HG02852 (cell line): Measurements from ENCODE around the gene CKAP5.
A peak's percentile ranks its signal among the peaks of the same experiment; 100 is the strongest.

Source experiments
- ATAC-seq: cut with Tn5 transposase; IDR thresholded peaks from one replicate; pipeline ENCODE4 v1.9.1; 2021; ENCODE audit warnings: mild to moderate bottlenecking, moderate library complexity; ENCODE audit not compliant: unreplicated experiment

CKAP5 gene

GRCh38 chr11:46845740-46846509, at the start of gene CKAP5:
TSS of gene CKAP5 (minus strand) at chr11:46846280. CDS start at chr11:46821231, 25,049 bp downstream.
- ATAC-seq: peak; percentile 97

GRCh38 chr11:46895821-46896220, 49.7 kb upstream of the CKAP5 start:
- ATAC-seq: no peak

GRCh38 chr11:46894961-46895360, 48.9 kb upstream of the CKAP5 start:
- ATAC-seq: no peak

GRCh38 chr11:46894506-46894905, 48.4 kb upstream of the CKAP5 start:
- ATAC-seq: no peak

- ATAC-seq: no peak
Measured at GRCh38 chr11:46892838-46893237, 46.8 kb upstream of the CKAP5 start.

GRCh38 chr11:46892109-46892508, 46.0 kb upstream of the CKAP5 start:
- no peak for ATAC-seq

- no peak for ATAC-seq
Measured at GRCh38 chr11:46890665-46891064, 44.6 kb upstream of the CKAP5 start.

GRCh38 chr11:46889689-46890475, 43.8 kb upstream of the CKAP5 start:
- peak; percentile 52 for ATAC-seq

- no peak for ATAC-seq
Measured at GRCh38 chr11:46889251-46889650, 43.2 kb upstream of the CKAP5 start.

- no peak for ATAC-seq
Measured at GRCh38 chr11:46888636-46889035, 42.6 kb upstream of the CKAP5 start.

- no peak for ATAC-seq
Measured at GRCh38 chr11:46886211-46886610, 40.1 kb upstream of the CKAP5 start.

GRCh38 chr11:46879056-46879585, 33.0 kb upstream of the CKAP5 start:
- no peak for ATAC-seq

GRCh38 chr11:46877580-46877979, 31.5 kb upstream of the CKAP5 start:
- ATAC-seq: no peak

GRCh38 chr11:46876471-46876870, 30.4 kb upstream of the CKAP5 start:
- ATAC-seq: no peak

GRCh38 chr11:46874586-46874985, 28.5 kb upstream of the CKAP5 start:
- no peak for ATAC-seq

- ATAC-seq: no peak
Measured at GRCh38 chr11:46868912-46869311, 22.8 kb upstream of the CKAP5 start.

GRCh38 chr11:46865340-46865739, 19.3 kb upstream of the CKAP5 start:
- ATAC-seq: no peak

GRCh38 chr11:46860218-46860617, 14.1 kb upstream of the CKAP5 start:
- ATAC-seq: no peak

GRCh38 chr11:46858920-46859546, 13.0 kb upstream of the CKAP5 start:
- ATAC-seq: no peak

- ATAC-seq: no peak
Measured at GRCh38 chr11:46857666-46858065, 11.6 kb upstream of the CKAP5 start.

GRCh38 chr11:46856605-46857343, 10.7 kb upstream of the CKAP5 start:
- no peak for ATAC-seq
